Activated naive CD4-positive, alpha-beta T cell treated with anti-CD3 and anti-CD28 coated beads, Interleukin-2, amount 50 U/mL, for 16 hours (primary cell): ENCODE measurements around the gene MIR17HG.

Experiments used
- DNase-seq: peaks from one replicate; pipeline ENCODE4 v3.0.0-alpha.2; 2020

The MIR17HG gene

GRCh38 chr13:91369441-91369831 is 21.9 kb downstream of the MIR17HG start:
- DNase-seq = peak; percentile 43

- no peak for DNase-seq
These were observed 23.0 kb downstream of the MIR17HG start for GRCh38 chr13:91370501-91370900.

DNA sequence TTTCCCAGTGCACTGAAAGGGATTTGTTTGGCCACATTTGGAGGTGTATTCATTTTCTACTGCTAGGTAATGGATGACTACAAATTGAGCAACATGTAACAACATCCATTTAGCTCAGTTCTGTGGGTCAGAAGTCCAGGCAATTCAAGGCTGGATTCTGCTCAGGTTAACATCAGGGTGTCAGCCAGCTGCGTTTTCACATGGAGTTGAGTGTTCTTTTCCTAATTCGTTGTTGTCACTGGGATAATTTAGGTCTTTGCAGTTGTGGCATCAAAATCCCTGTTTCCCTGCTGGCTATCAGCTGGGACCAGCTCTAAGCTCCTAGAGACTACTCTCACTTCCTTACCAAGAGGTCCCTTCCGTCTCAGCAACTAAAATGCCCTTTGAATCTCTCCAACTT is 25.4 kb downstream of the MIR17HG start:
- DNase-seq = no peak

GRCh38 chr13:91375116-91375729 is 27.7 kb downstream of the MIR17HG start:
- DNase-seq = no peak

- DNase-seq = no peak
These were observed 33.9 kb downstream of the MIR17HG start for GRCh38 chr13:91381371-91381770.

- DNase-seq = no peak
These were observed 36.3 kb downstream of the MIR17HG start for GRCh38 chr13:91383836-91384235.

DNA sequence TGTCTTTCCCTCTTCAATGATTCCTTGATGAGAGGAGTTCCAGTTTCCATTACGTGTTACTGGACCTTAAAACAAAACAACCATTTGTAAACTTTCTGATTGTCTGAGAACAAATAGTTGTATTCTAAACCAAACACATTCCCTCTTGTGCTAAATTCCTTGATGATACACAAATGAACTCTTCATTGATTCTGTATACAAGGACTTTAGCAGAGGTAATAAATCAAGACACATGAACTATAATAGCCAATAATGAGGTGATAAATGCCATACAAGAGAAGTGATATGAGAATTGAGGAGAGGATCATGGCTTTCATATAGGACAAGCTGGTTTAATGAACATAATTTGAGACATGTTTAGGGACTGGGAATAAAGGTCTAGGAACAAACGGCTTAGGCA is 37.4 kb downstream of the MIR17HG start:
- no peak for DNase-seq

DNA sequence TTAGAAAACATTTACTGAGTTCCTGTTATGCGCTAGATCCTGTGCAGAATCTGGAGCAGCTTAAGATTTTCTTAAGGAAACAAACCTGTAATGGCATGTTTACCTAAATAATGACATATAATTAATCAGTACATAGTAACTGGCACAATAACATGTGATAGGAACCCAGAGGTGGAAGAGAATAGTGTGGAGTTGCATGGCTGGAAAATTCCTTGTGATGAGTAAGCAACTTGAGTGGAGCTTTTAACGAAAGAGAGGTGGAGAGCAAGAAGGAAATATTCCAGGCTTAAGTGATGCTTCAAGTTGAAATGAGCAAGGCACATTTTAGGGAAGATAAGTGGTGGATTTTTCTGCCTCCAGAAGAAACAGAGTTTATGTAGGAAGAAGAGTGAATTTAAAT is 41.7 kb downstream of the MIR17HG start:
- DNase-seq = no peak

GRCh38 chr13:91397595-91397994 is 50.1 kb downstream of the MIR17HG start:
- DNase-seq = no peak

DNA sequence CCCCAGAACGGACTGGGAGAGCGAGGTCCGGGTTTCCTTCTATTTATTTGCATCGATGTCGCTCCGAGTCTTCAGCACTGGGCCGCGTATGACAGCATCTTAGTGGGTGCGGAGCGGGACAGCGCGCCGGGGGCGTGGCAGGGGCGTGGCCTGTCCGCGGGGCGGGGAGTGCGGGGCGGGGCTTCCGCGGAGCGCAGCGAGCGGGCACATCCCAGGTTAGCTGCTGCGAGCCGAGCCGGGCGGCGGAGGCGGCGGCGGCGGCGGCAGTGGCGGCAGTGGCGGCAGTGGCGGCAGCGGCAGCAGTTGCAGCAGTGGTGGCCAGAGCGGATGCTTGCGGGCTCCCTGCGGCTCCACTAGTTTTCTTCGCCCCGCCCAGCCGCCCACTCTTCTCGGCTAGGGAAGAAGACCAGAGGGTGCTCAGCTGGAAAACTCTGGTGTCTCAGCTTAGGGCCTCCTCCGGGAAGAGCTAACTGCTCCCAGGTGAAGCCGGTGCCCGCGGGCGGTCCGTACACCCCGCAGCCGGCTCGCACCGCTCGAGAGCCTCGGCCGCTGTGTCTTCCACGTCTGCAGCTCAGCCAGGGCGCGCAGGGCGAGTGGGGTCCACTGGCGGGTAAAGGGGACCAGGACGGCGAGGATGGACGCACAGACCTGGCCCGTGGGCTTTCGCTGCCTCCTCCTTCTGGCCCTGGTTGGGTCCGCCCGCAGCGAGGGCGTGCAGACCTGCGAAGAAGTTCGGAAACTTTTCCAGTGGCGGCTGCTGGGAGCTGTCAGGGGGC is 51.1 kb downstream of the MIR17HG start, which contains the start of gene GPC5:
Gene GPC5, plus strand, starts transcription at position 209 of the 776 bp plus-strand sequence.
- peak; percentile 77 for DNase-seq

- DNase-seq = no peak
These were observed 51.9 kb downstream of the MIR17HG start for GRCh38 chr13:91399189-91400062.

- no peak for DNase-seq
These were observed 52.5 kb downstream of the MIR17HG start for GRCh38 chr13:91400063-91400399.

DNA sequence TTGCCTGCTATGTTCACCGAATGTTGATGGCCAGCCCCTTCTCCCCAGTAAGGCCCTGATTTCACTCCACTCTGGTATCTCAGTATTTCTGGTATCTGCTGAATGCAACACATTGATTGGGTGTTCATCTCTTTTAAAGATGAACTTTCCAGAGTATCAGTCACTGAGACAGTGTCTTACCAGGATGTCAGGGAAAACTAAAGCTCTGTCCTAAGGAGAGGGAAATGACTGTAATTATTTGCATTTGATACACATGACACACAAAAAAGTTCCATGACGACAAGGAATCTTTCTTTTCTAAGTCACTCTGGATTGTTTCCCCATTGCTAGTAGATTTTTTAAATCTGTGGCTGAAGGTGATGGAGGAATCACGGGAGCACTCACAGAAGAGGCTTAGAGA is 53.2 kb downstream of the MIR17HG start:
- DNase-seq = no peak

GRCh38 chr13:91401920-91402319 is 54.4 kb downstream of the MIR17HG start:
- DNase-seq = no peak
